Progenitor cell of endocrine pancreas (in vitro differentiated cells): ENCODE results near the gene GLRA2. TPM values are rescaled to one million over a fixed set of nuclear protein-coding genes. Genes with fewer than 3 reads are reported as not detected.

Experiments used
- DNase-seq: peaks from one replicate; pipeline ENCODE4 v3.0.0; 2021; ENCODE audit warnings: low spot score; ENCODE audit not compliant: unreplicated experiment
- H3K27ac Mint-ChIP-seq: 2 replicates; pipeline ENCODE4 v1.8.0; 2021; ENCODE audit warnings: mild to moderate bottlenecking, moderate library complexity, mixed read lengths
- H3K27me3 Mint-ChIP-seq: 2 replicates; pipeline ENCODE4 v1.8.0; 2021; ENCODE audit warnings: mixed read lengths
- H3K36me3 Mint-ChIP-seq: 2 replicates; pipeline ENCODE4 v1.8.0; 2022; ENCODE audit warnings: mixed read lengths; ENCODE audit not compliant: insufficient read depth
- H3K4me1 Mint-ChIP-seq: 2 replicates; pipeline ENCODE4 v1.8.0; 2021; ENCODE audit warnings: low read depth, mixed read lengths
- H3K4me3 Mint-ChIP-seq: 2 replicates; pipeline ENCODE4 v1.8.0; 2021; ENCODE audit warnings: low read depth, mild to moderate bottlenecking, moderate library complexity, mixed read lengths
- H3K9me3 Mint-ChIP-seq: 2 replicates; pipeline ENCODE4 v1.8.0; 2021; ENCODE audit warnings: low read depth, mixed read lengths
- CTCF ChIP-seq: fragments of 200-600 bp; sonication (generic); IDR thresholded peaks from one replicate; pipeline ENCODE4 v1.5.0; 2021; ENCODE audit warnings: antibody characterized with exemption, mild to moderate bottlenecking; ENCODE audit not compliant: unreplicated experiment
- long read RNA-seq: library from polyadenylated mRNA; unstranded; transcript quantifications from one replicate; pipeline ENCODE4 v2.0.0, GENCODE V29; 2020
- total RNA-seq: library from RNA; stranded (reverse); gene quantifications from 2 replicates; pipeline ENCODE4 v1.2.1, GENCODE V29; 2021

Gene GLRA2
- not detected in 2 replicates for total RNA-seq
- long read RNA-seq, partial matches to known transcripts, result 0 of 1 reads
- long read RNA-seq, other reads (novel, unspliced or antisense), result 1 of 1 reads

- Mint-ChIP-seq H3K4me3 (peak within 1 kb of the TSS; percentile 71), H3K9me3 (peaks cover 8% of the 10 kb centered on the region), H3K27me3 (peaks cover 3% of the 10 kb centered on the region), H3K4me1 (peaks cover 2% of the 10 kb centered on the region), H3K27ac (no peak within 1 kb of the TSS), H3K36me3 (no peaks in the 10 kb centered on the region)
- TF ChIP-seq CTCF, result no peak
- peak; percentile 31 for DNase-seq
Measured at GRCh38 chrX:14529290-14529989, at the start of gene GLRA2. TSS of gene GLRA2 (plus strand) at chrX:14529536. CDS start at chrX:14530058, 522 bp downstream.

GRCh38 chrX:14489437-14489836 is 39.9 kb upstream of the GLRA2 start:
- Mint-ChIP-seq H3K4me1 (no peaks in the 10 kb centered on the region), H3K27me3 (no peaks in the 10 kb centered on the region), H3K4me3 (no peak overlapping the region), H3K9me3 (peaks cover 11% of the 10 kb centered on the region), H3K27ac (no peak overlapping the region), H3K36me3 (no peaks in the 10 kb centered on the region)
- no peak for TF ChIP-seq CTCF
- no peak for DNase-seq

- Mint-ChIP-seq H3K9me3 (peaks cover 12% of the 10 kb centered on the region), H3K4me3 (no peak overlapping the region), H3K4me1 (no peaks in the 10 kb centered on the region), H3K36me3 (no peaks in the 10 kb centered on the region), H3K27ac (no peak overlapping the region), H3K27me3 (no peaks in the 10 kb centered on the region)
- no peak for DNase-seq
- TF ChIP-seq CTCF, result no peak
Measured at GRCh38 chrX:14491689-14492088, 37.6 kb upstream of the GLRA2 start.

- no peak overlapping the region for H3K27ac Mint-ChIP-seq
- H3K9me3 Mint-ChIP-seq, result peaks cover 11% of the 10 kb centered on the region
- TF ChIP-seq CTCF, result no peak
- DNase-seq, result no peak
- H3K36me3 Mint-ChIP-seq, result no peaks in the 10 kb centered on the region
- H3K27me3 Mint-ChIP-seq, result no peaks in the 10 kb centered on the region
- no peak overlapping the region for H3K4me3 Mint-ChIP-seq
- no peaks in the 10 kb centered on the region for H3K4me1 Mint-ChIP-seq
Measured at GRCh38 chrX:14496674-14497073, 32.7 kb upstream of the GLRA2 start.

GRCh38 chrX:14497184-14497666 is 32.1 kb upstream of the GLRA2 start:
- no peak for TF ChIP-seq CTCF
- Mint-ChIP-seq H3K27me3 (no peaks in the 10 kb centered on the region), H3K4me3 (no peak overlapping the region), H3K4me1 (no peaks in the 10 kb centered on the region), H3K27ac (no peak overlapping the region), H3K9me3 (peaks cover 12% of the 10 kb centered on the region), H3K36me3 (no peaks in the 10 kb centered on the region)
- no peak for DNase-seq
